Heart right ventricle (tissue), 16 donors: ENCODE measurements around the gene LUM. TPM values are rescaled to one million over a fixed set of nuclear protein-coding genes. Genes with fewer than 3 reads are reported as not detected.
A peak's percentile ranks its signal among the peaks of the same experiment; 100 is the strongest.

Experiments used
- ATAC-seq, 8 donors: fragments of 200-7000 bp; cut with Tn5 transposase; one replicate each; pipeline ENCODE4 v1.9.1; 2020; ENCODE audit warnings: mild to moderate bottlenecking in 8 of 8, moderate library complexity in 8 of 8, moderate number of reproducible peaks in 1 of 8
- DNase-seq, 2 donors: peaks; one replicate each; pipeline ENCODE4 v3.0.0-alpha.2; 2020
- H3K27ac ChIP-seq, 10 donors: fragments of 200-600 bp; sonication (generic) in 2 of 10; one replicate each; pipeline versions ENCODE4 v1.5.0 to v1.8.0; 2020 to 2022; ENCODE audit warnings: mild to moderate bottlenecking in 3 of 10
- H3K27me3 ChIP-seq, 7 donors: fragments of 200-600 bp; one replicate each; pipeline ENCODE4 v1.8.0; 2021 to 2022; ENCODE audit warnings: mild to moderate bottlenecking in 2 of 7
- H3K36me3 ChIP-seq, 9 donors: fragments of 200-600 bp; sonication (generic) in 1 of 9; one replicate each; pipeline versions ENCODE4 v1.5.0 to v1.8.0; 2020 to 2022; ENCODE audit warnings: mild to moderate bottlenecking in 2 of 9
- H3K4me1 ChIP-seq, 9 donors: fragments of 200-600 bp; sonication (generic) in 1 of 9; one replicate each; pipeline versions ENCODE4 v1.5.0 to v1.8.0; 2020 to 2022; ENCODE audit warnings: mild to moderate bottlenecking in 4 of 9
- H3K4me3 ChIP-seq, 10 donors: fragments of 200-600 bp; sonication (generic) in 2 of 10; one replicate each; pipeline versions ENCODE4 v1.5.0 to v1.8.0; 2020 to 2022; ENCODE audit warnings: mild to moderate bottlenecking in 7 of 10, moderate library complexity in 2 of 10
- H3K9me3 ChIP-seq, 11 donors: fragments of 200-600 bp in 10 of 11; sonication (generic) in 2 of 11; one replicate each; pipeline versions ENCODE4 v1.5.0 to v1.8.0; 2013 to 2022; ENCODE audit warnings: mild to moderate bottlenecking in 2 of 11, control low read depth in 1 of 11, moderate library complexity in 1 of 11
- CTCF ChIP-seq, 9 donors: fragments of 200-600 bp; sonication (generic) in 2 of 9; IDR thresholded peaks; one replicate each; pipeline versions ENCODE4 v1.5.0 to v1.8.0; 2021 to 2022; ENCODE audit warnings: antibody characterized with exemption in 9 of 9, mild to moderate bottlenecking in 5 of 9, moderate library complexity in 1 of 9
- WGBS, 2 donors: extraction: QIAGEN DNeasy Blood & Tissue Kit; methylation state at CpG; one replicate each; pipeline ENCODE4 v1.1.7; 2013; ENCODE audit warnings: inconsistent platforms in 1 of 2; 5-methylcytosine and 5-hydroxymethylcytosine counted together
- intact Hi-C, 10 donors: fragments of 100-400 bp; cut with DNase I; formaldehyde crosslinking; loops; one replicate each; pipeline versions ENCODE4 v1.11.1 to v1.14.2; 2022
- polyA plus RNA-seq, 2 donors: library from polyadenylated mRNA; stranded (reverse); fragments of 200-250 nt; gene quantifications; one replicate each; pipeline ENCODE4 v1.2.3, GENCODE V29; 2013
- total RNA-seq, 10 donors: library from RNA; stranded (reverse); fragmentation: NEBNext Ultra II Directional in 3 of 10; extraction: Animal tissue kit (Norgen Biotek cat#: 25700) in 3 of 10; gene quantifications; one replicate each; pipeline versions ENCODE4 v1.2.1 to v1.2.4, GENCODE V29; 2021 to 2023
- donor health status: Arrhythmogenic right ventricular cardiomyopathy.
- donor health status: ischemic (EF 13 %, LVEDD 7.1; RV severe dilation, severe dysfunction).
- donor health status: healthy with polysubstance abuse.
- donor health status: DM: no; HTN: yes; CAD: no.
- donor health status: DM: no; HTN: no; CAD: no.
- donor health status: ischemic (EF 25% LVEDD 6.9; RV normal size, moderate dysfunction).
- donor health status: ischemic (EF 25% LVEDD 5.7; RV mildly dilated, moderate dysfunction).
- donor health status: healthy.
- donor health status: DM: yes; HTN: yes; CAD: no.
- donor health status: Ischemic cardiomyopathy.
- donor health status: ischemic (EF 35%, LVEDD 5.7; RV mildly dilated, moderate dysfunction).
- donor health status: nonischemic (EF 11% LVEDD 7.7; RV severe dilation, severe dysfunction).
- donor health status: DM: yes; HTN: yes; CAD: no.
- donor health status: PGD.
- donor health status: ischemic (EF 29% LVEDD 5.4; RV normal size, mild dysfunction).
- donor health status: nonischemic (EF 23%, LVEDD 6.1; RV moderate dilation, normal function).

LUM gene
- total and polyA plus RNA-seq, 12 donors = 25.1 to 193 (median 98.9) TPM

DNA sequence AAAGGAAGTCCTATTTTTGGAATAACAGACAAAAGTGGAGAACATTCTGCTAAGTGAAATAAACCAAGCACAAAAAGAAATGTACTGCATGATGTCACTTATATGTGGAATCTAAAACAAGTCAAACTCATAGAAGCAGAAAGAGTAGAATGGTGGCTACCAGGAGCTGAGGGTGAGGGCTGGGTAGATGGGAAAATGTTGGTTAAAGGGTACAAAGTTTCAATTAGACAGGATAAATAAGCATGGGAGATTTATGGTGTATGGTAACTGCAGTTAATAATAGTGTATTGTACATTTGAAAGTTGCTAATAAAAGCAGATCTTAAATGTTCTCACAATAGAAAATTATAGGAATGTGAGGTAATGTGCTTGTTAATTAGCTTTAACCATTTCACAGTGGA is 12.8 kb downstream of the LUM start:
- DNase-seq (no peak), ATAC-seq (no peak)
- TF ChIP-seq CTCF (IDR thresholded peaks at IDR 0.05) = no peak
- no peaks in the 10 kb centered on the region for H3K4me1 ChIP-seq
- intact Hi-C loops = loop anchor here in 1 of 10 donors (10.0 kb wide), 1 partner anchor 114 kb away; no protein-coding TSS in a partner anchor
- no peak overlapping the region for H3K4me3 ChIP-seq
- peaks cover 0 to 10% (median 0%) of the 10 kb centered on the region in 11 donors for H3K9me3 ChIP-seq
- no peaks in the 10 kb centered on the region for H3K27me3 ChIP-seq
- peaks cover 0 to 14% (median 0%) of the 10 kb centered on the region in 9 donors for H3K36me3 ChIP-seq
- H3K27ac ChIP-seq = peak overlapping the region in 1 of 10 donors; percentile 15

- no peaks in the 10 kb centered on the region for H3K4me1 ChIP-seq
- H3K9me3 ChIP-seq = peaks cover 0 to 23% (median 2%) of the 10 kb centered on the region in 11 donors
- TF ChIP-seq CTCF (IDR thresholded peaks at IDR 0.05) = no peak
- DNase-seq = no peak
- no peaks in the 10 kb centered on the region for H3K27me3 ChIP-seq
- intact Hi-C loops = loop anchor here in 1 of 10 donors (10.0 kb wide), 1 partner anchor 110 kb away; no protein-coding TSS in a partner anchor
- 78 to 85% methylated on average over 1 of the region's 1 CpG for WGBS, 2 donors
- H3K4me3 ChIP-seq = no peak overlapping the region
- H3K36me3 ChIP-seq = no peaks in the 10 kb centered on the region
- no peak overlapping the region for H3K27ac ChIP-seq
- ATAC-seq = no peak
Observed at GRCh38 chr12:91094957-91095356, 16.3 kb downstream of the LUM start.

DNA sequence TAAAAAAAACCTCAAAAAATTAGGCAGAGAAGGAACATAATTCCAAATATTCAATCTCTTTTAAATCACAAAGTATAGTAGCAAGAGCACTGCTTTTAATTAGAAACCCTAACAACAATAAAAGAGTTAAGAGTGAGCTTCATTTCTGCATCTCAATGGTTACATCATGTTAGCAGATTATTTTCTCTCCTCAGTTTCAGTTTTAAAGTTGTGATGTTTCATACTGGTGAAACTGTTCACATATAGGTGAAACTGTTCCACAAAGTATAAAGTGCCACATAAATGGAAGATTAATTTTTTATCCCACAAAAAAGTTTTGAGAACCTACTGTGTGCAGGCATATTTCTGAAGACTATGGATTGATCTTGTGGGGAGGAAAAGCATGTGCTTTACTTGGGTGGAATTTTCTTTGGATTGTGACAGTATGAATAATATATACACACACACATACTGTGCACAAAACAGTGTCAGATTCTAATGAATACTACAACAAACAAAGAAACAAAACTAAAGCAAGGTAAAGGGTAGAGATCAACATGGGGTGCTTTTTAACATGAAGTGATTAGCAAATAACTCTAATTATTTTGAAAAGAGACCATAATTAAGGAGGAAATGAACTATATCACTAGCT is 17.1 kb downstream of the LUM start:
- Histone ChIP-seq H3K27me3 (no peaks in the 10 kb centered on the region), H3K36me3 (no peaks in the 10 kb centered on the region), H3K4me3 (no peak overlapping the region), H3K9me3 (peaks cover 0 to 31% (median 8%) of the 10 kb centered on the region in 11 donors), H3K4me1 (no peaks in the 10 kb centered on the region), H3K27ac (no peak overlapping the region)
- intact Hi-C loops = loop anchor here in 1 of 10 donors (10.0 kb wide), 1 partner anchor 109 kb away; no protein-coding TSS in a partner anchor
- TF ChIP-seq CTCF (IDR thresholded peaks at IDR 0.05) = no peak
- DNase-seq (no peak), ATAC-seq (no peak)

DNA sequence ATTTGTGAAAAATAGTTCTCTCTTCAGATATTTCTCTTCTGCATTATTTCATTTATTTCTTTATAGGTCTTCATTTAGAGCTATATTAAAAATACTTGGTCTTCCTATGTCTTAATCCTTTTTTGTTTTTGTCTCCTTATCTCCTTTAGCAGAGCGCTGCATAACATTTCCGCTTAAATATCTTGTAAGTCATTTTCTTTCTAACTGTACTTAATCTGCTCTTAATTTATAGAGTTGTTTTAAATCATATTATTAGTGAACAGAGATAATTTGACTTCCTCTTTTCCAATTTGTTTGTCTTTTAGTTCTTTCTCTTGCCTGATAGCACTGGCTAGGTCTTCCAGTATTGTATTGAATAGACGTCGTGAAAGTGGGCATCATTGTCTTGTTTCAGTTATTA is 18.0 kb downstream of the LUM start:
- Histone ChIP-seq H3K27ac (peak overlapping the region in 1 of 10 donors; percentile 11), H3K9me3 (peaks cover 0 to 39% (median 8%) of the 10 kb centered on the region in 11 donors), H3K27me3 (no peaks in the 10 kb centered on the region), H3K4me1 (no peaks in the 10 kb centered on the region), H3K4me3 (no peak overlapping the region), H3K36me3 (no peaks in the 10 kb centered on the region)
- ATAC-seq (no peak), DNase-seq (no peak)
- TF ChIP-seq CTCF (IDR thresholded peaks at IDR 0.05) = no peak
- 71 to 78% methylated on average over 4 of the region's 4 CpGs for WGBS, 2 donors
- intact Hi-C loops = loop anchor here in 1 of 10 donors (10.0 kb wide), 1 partner anchor 109 kb away; no protein-coding TSS in a partner anchor
